ENCODE data around the gene CALY.

CALY gene

DNA sequence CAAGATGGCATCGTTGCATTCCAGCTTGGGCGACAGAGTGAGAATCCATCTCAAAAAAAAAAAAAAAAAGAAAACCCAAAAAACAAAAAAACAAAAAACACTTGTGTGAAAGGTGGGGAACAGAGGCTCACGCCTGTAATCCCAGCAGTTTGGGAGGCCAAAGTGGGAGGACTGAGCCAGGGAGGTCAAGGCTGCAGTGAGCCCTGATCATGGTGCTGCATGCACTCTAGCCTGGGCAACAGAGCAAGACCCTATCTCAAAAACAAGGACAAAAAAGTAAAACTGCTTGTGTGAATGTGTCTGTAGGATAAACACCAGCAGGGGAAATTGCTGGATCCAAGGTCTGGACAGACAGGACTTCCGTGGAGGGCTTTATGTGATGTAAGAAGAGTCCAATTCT, 46.9 kb upstream of the CALY start:
- Histone ChIP-seq H3K36me3 (ENCODE audit: insufficient read depth, low read length) (no peaks in the 10 kb centered on the region), H3K79me2 (ENCODE audit: insufficient read depth, low read length) (no peaks in the 10 kb centered on the region), H3K4me1 (ENCODE audit: insufficient read depth, low read length, poor library complexity, severe bottlenecking) (peaks cover 10% of the 10 kb centered on the region), H3K9ac (ENCODE audit: low read depth, low read length, poor library complexity, severe bottlenecking) (no peak overlapping the region), H3K9me2 (replicated peaks; ENCODE audit: low read depth, low read length) (no peaks in the 10 kb centered on the region), H3K9me3 (ENCODE audit: insufficient read depth, low read depth, low read length) (no peaks in the 10 kb centered on the region), H3K27me3 (ENCODE audit: insufficient read depth, low read length, poor library complexity, severe bottlenecking) (no peaks in the 10 kb centered on the region), H4K20me1 (ENCODE audit: insufficient read depth, low read length, poor library complexity, severe bottlenecking) (no peaks in the 10 kb centered on the region), H3F3A (ENCODE audit: low read depth) (no peaks in the 10 kb centered on the region), H3K4me2 (ENCODE audit: low read depth, low read length, poor library complexity, severe bottlenecking) (no peak overlapping the region), H2AFZ (ENCODE audit: low read length) (no peak overlapping the region), H3K4me3 (ENCODE audit: low read length, poor library complexity, severe bottlenecking) (no peak overlapping the region)
- TF ChIP-seq, protein P1, sequence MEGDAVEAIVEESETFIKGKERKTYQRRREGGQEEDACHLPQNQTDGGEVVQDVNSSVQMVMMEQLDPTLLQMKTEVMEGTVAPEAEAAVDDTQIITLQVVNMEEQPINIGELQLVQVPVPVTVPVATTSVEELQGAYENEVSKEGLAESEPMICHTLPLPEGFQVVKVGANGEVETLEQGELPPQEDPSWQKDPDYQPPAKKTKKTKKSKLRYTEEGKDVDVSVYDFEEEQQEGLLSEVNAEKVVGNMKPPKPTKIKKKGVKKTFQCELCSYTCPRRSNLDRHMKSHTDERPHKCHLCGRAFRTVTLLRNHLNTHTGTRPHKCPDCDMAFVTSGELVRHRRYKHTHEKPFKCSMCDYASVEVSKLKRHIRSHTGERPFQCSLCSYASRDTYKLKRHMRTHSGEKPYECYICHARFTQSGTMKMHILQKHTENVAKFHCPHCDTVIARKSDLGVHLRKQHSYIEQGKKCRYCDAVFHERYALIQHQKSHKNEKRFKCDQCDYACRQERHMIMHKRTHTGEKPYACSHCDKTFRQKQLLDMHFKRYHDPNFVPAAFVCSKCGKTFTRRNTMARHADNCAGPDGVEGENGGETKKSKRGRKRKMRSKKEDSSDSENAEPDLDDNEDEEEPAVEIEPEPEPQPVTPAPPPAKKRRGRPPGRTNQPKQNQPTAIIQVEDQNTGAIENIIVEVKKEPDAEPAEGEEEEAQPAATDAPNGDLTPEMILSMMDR (conservative IDR thresholded peaks at IDR 0.05; ENCODE audit: low read length): no peak
- TF ChIP-seq EZH2phosphoT487 (IDR thresholded peaks at IDR 0.05; ENCODE audit: borderline replicate concordance): no peak

DNA sequence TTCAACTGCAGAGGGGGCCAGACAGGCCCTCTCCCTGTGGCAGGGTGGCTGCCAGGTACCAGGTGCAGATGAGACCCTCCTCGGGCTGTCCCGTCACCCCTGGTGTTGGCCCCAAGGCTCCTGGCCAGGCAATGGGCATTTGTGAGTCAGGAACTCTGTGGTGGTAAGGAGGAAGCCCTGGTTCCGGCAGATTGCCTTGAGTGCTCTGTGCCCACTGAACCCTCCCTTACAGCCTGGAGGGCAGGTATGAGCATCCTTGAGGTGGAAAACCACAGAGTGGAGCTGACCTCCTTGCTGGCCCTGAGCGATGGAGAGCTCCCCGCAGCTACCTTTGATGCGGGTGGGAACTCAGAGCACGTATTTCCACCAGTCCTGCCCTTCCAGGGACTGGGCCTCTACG, 44.3 kb upstream of the CALY start:
- no peaks in the 10 kb centered on the region for H3K9me2 ChIP-seq (replicated peaks; ENCODE audit: low read depth, low read length)
- H3K9ac ChIP-seq (ENCODE audit: low read depth, low read length, poor library complexity, severe bottlenecking): no peak overlapping the region
- H3K4me1 ChIP-seq (ENCODE audit: insufficient read depth, low read length, poor library complexity, severe bottlenecking): peaks cover 10% of the 10 kb centered on the region
- no peaks in the 10 kb centered on the region for H3K9me3 ChIP-seq (ENCODE audit: insufficient read depth, low read depth, low read length)
- H3K79me2 ChIP-seq (ENCODE audit: insufficient read depth, low read length): no peaks in the 10 kb centered on the region
- no peaks in the 10 kb centered on the region for H3K36me3 ChIP-seq (ENCODE audit: insufficient read depth, low read length)
- TF ChIP-seq, protein P1 (conservative IDR thresholded peaks at IDR 0.05; ENCODE audit: low read length): no peak
- TF ChIP-seq EZH2phosphoT487 (IDR thresholded peaks at IDR 0.05; ENCODE audit: borderline replicate concordance): no peak
- no peaks in the 10 kb centered on the region for H3K27me3 ChIP-seq (ENCODE audit: insufficient read depth, low read length, poor library complexity, severe bottlenecking)
- no peaks in the 10 kb centered on the region for H3F3A ChIP-seq (ENCODE audit: low read depth)
- no peak overlapping the region for H3K4me3 ChIP-seq (ENCODE audit: low read length, poor library complexity, severe bottlenecking)
- H3K4me2 ChIP-seq (ENCODE audit: low read depth, low read length, poor library complexity, severe bottlenecking): no peak overlapping the region
- H4K20me1 ChIP-seq (ENCODE audit: insufficient read depth, low read length, poor library complexity, severe bottlenecking): no peaks in the 10 kb centered on the region
- H2AFZ ChIP-seq (ENCODE audit: low read length): no peak overlapping the region

DNA sequence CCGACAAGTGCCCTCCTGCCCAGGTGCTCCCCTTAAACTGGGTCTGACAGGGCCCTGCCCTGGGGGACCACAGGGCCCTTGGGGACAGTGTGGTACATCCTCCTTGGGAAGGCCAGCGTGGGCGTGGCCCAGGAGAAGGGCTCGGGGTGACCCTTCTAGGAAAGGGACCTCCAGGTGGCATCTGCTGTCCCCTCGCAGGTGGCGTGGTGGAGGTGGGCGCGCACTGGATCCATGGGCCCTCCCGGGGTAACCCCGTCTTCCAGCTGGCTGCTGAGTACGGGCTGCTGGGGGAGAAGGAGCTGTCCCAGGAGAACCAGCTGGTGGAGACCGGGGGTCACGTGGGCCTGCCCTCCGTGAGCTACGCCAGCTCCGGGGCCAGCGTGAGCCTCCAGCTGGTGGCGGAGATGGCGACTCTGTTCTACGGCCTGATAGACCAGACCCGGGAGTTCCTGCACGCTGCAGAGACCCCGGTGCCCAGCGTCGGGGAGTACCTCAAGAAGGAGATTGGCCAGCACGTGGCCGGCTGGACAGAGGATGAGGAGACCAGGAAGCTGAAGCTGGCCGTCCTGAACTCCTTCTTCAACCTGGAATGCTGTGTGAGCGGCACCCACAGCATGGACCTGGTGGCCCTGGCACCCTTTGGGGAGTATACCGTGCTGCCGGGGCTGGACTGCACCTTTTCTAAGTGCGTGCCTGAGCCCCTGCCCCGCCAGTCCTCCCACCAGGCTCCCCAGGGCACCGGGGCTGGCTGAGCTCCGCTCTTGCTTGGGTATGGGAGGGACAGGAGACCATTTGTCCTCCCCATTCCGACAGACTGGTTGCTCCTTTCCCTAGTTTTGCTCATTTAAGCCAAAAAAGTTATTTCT, 43.3 kb upstream of the CALY start:
- Histone ChIP-seq H3K9ac (ENCODE audit: low read depth, low read length, poor library complexity, severe bottlenecking) (no peak overlapping the region), H3K4me2 (ENCODE audit: low read depth, low read length, poor library complexity, severe bottlenecking) (peak overlapping the region; percentile 56), H3F3A (ENCODE audit: low read depth) (no peaks in the 10 kb centered on the region), H3K4me1 (ENCODE audit: insufficient read depth, low read length, poor library complexity, severe bottlenecking) (peaks cover 10% of the 10 kb centered on the region), H3K79me2 (ENCODE audit: insufficient read depth, low read length) (no peaks in the 10 kb centered on the region), H3K4me3 (ENCODE audit: low read length, poor library complexity, severe bottlenecking) (peak overlapping the region; percentile 58), H3K9me2 (replicated peaks; ENCODE audit: low read depth, low read length) (no peaks in the 10 kb centered on the region), H3K36me3 (ENCODE audit: insufficient read depth, low read length) (no peaks in the 10 kb centered on the region), H3K27me3 (ENCODE audit: insufficient read depth, low read length, poor library complexity, severe bottlenecking) (no peaks in the 10 kb centered on the region), H3K9me3 (ENCODE audit: insufficient read depth, low read depth, low read length) (no peaks in the 10 kb centered on the region), H4K20me1 (ENCODE audit: insufficient read depth, low read length, poor library complexity, severe bottlenecking) (no peaks in the 10 kb centered on the region), H2AFZ (ENCODE audit: low read length) (no peak overlapping the region)
- TF ChIP-seq, protein P1 (conservative IDR thresholded peaks at IDR 0.05; ENCODE audit: low read length): no peak
- TF ChIP-seq EZH2phosphoT487 (IDR thresholded peaks at IDR 0.05; ENCODE audit: borderline replicate concordance): no peak

Data from Loucy (cell line).